Activated CD8-positive, alpha-beta memory T cell treated with anti-CD3 and anti-CD28 coated beads, Interleukin-2, amount 50 U/mL, for 24 hours (primary cell): Measurements from ENCODE around the gene CTNNA3.

Source experiments
- DNase-seq: peaks from one replicate; pipeline ENCODE4 v3.0.0-alpha.2; 2020; ENCODE audit errors: extremely low read depth

CTNNA3 gene

DNA sequence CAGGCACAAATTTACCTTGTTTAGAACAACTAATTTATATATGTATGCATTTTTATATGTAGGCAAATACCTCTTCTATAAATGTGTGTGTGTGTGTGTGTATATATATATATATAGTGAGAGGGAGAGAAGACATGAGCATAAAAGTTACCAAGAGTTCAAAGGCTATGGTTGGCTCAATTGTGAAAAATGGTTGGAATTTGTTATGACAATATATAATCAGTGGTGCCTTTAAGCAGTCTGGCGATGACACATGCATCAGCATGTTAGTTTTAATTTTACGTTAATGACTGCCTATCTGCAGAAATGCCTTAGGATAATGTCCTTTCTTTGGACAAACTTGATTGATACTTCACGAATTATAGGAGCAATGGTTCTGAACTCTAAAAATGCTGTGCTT is 1750.9 kb downstream of the CTNNA3 start:
- no peak for DNase-seq

DNA sequence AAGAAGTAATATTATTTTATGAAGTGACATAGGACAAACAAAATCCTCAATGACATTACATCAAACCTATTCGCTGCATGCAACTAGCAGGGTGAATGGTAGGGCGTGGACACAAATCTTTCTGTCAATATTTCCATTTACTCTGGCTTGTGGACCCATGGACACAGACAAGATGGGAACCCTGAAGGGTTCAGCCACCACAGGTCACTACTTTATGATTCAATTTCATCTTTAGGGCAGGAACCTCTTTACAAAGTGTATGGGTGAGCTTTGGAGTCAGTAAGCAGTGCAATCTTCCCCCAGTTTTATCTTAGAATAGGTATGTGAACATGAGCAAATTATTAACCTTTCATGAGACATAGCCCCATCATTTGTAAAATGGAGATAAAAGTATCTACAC is 1752.5 kb downstream of the CTNNA3 start:
- no peak for DNase-seq

DNA sequence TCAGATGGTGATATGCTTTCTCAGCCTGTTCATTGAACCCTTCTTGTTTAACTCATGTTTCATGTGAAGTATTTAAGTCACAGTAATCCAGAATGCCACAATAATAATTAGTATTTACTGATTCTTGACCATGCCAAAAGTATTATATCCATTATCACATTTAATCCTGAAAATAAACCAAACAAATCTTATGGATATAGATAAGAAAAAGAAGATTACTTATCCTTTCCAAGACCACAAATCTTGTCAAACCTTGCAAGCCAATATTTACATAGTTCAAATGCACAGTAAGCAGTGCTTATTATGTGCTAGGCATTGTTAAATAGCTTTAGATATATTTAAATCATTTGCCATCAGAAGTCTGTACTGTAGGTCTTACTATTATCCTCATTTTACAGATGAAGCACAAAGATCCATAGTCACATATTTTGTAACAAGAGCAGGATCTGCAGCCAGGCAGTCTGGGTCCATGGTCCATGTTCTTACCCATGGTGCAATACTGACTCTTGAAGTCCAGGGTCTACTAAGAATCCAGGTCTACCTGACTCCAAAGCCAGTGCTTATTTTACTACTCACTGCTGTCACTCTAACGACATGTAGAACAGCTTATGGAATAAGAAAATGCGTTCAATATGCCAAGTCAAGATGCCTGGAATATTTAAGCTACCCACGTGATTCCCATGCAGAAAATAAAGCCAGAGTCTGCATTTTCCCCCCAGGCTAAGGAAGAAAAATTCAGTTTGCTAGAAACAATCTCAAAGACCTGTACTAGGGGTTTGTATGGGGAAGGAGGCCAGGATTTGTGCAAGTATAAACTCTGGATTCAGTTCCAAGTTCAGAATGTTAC is 1755.0 kb downstream of the CTNNA3 start:
- DNase-seq = no peak

DNA sequence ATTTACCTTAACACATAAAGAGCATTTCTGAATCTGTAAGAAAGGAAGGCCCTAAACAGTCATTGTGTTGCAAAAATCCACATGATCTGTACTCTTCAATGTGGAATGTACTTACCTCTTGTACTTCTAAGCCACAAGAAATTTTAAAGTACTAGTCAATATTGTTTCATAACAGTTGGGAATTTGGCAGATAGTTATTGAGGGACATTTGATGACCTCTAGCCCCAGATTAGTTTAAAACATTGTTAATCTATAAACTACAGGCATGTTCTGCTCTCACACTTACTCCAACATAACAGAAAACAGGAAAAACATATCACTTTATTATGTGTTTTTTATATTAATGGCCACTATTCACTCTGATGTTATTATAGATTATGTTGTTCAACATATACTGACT is 1755.9 kb downstream of the CTNNA3 start:
- no peak for DNase-seq

DNA sequence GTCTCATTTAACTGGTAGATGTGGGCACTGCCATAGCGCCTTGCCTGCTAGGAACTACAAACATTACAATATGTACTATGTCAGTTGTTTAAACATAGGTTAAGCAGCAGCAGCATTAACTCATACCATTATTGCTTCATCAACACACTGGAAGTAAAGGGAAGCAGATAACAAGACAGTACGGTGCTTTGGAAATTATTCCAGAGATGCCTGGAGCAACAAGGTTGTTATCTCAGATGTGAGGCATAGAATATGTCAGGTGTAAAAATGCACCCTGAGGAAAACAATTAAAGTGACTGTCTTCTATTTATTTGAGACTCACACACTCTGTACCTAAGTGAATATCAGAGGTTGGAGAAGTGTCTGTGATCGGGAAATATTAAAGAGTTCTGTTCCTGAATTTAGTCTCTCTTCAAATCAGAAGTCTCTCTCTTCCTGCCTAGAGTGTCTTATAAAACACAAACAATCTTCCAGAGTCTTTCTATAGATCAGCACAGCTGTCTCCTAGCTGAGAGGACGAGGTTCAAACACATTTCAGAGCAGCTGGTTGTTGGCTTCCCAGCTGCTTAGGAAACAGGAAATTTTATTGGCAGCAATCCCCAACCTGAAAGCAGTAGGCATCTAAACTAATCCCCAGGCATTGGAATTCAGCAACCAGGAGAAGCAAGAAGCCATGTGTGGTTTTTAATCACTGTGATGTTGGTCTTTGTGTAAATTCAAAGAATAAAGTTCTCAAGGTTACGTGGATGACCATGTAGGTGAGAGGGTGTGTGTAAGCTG is 1764.5 kb downstream of the CTNNA3 start:
- no peak for DNase-seq

DNA sequence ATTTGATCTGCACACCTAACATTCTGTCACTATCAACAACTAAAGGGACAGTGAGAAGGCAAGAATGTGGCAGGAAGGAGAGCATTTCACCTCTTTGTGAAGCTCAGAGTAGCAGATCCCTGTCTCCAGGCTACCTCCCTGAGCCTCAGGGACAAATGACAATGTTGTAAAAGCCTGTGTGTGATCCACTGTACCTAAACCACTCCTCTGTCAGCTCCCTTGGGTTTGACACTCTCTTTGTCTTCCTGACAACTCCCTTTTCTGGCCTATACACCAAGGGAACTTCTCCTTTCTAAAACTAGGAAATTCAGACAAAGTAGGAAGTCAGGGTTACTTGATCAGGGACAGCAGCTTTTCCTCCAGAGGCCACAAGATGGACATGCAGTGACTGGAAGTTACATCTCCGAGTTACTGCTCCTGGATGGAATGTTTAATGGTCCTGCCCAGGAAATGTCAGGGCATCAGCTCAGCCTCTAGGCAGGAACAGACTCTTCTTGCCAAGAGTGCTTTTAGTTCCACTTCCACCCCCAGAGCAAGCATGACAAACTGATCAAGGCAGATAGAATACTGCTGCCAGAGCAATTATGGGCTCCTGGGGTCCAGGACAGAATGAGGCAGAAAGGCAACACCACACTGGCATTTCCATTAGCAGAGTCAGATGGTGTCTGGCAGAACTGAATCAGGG is 1784.7 kb downstream of the CTNNA3 start:
- DNase-seq = no peak

DNA sequence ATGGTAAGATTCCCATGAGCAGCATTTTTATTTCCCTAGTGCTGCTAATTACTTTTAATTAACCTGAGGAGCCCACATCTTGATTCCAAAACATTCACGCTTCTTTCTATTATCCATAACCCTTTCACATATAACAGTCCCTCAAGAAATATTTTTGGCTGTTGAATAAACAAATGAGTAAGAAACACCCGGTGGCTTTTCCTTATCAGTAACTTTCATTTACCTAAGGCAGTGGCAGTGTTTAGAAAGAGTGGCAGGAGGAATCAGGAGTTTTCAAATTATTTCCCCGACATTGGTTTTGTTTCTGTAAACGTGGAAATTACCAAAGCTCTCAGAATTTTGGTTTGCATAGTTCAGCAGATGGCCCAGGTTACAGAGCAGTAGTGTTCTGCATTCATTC is 1785.8 kb downstream of the CTNNA3 start:
- DNase-seq = no peak

DNA sequence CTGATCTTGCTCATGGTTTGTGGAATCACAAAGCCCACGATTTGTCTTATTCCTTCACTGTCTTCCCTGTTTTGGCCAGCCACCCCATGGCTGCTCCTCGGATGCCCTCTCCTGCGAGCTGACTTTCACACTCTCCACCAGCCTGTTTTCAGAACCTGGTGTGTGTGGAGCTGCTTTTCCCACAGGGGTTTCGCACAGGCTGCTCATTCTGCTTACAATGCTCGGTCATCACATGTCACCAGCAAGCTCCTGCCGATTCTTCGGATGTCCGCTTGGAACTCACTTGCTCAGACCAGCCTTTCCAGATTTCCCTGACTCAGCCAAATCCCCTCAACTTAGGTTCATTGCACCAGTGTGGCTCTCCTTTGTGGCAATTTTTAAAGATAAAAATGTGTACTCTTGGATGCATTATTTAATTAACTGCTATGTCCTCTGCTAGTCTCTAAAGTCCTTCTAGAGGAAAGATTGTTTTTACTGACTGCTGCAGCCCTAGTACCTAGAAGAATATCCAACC is 1788.7 kb downstream of the CTNNA3 start:
- no peak for DNase-seq

DNA sequence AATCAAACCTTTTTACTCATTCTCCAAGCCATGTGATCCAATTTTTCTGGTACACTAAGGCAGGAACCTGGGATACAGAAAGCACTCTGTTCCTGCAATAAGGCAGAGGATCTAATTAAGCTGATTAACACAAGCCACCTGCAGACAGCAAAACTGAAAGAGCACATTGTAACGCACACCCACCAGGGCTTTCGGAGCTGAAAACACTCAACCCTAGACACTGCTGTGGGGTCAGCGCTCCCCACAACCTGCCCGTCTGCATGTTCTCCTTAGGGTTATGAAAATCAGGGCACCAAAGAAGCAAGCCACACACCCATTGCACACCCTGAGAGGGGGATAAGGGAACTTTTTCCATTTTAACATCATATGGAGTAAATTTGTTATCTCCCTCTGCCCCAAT is 1792.4 kb downstream of the CTNNA3 start:
- DNase-seq = no peak

DNA sequence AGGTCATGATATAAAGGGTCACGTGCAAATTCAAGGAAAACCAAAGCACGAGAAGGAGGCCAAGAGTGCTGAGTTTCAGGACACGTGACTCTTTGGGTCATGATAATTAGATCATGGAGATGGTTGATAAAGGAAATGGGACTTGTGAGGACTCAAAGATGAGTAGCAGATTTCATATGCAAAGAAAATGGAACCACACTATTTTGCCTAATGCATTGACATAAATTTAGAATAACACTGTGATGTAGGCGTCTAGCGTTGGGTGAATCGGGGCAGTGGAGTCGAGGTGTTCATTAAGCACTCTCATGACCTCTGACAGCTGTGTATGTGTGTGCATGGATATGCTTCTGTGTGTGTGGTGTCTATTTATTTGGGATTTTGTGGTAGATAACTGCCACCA is 1795.7 kb downstream of the CTNNA3 start:
- no peak for DNase-seq

DNA sequence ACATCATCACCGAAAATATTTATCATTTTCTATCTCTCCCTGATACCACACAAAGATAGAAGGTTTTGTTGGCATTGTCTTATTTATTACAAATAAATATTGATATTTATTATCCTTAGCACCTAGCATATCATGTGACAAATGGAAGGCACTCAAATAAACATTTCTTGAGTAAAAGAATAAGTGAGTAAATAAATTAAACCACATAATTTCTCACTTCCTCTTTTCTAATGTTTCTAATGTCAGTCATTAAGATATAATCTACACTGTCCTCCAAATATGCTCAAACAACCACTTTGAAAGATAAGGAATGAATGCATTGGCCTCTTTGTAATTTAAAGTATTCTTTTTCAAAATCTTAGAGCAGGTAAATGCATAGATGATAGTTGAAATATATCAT is 1797.9 kb downstream of the CTNNA3 start:
- no peak for DNase-seq

DNA sequence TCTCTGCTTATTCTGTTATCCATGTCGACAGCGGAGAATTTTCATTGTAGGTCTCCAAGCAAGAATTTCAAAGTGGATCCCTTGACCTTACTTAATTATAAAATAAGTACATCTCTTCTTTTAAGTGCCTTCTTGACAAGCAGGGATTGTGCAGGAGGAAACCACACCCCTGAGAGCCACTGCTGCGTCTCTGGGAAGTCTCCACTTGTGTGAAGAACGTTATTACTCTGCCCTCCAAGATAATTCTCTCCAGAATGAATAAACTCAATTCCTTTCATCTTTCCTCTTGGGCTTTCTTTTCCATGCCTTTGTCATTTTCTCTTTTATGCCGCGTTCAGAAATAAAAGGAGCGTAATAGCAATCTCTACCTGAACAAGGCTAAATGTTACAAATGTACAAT is 1801.0 kb downstream of the CTNNA3 start:
- DNase-seq = no peak

DNA sequence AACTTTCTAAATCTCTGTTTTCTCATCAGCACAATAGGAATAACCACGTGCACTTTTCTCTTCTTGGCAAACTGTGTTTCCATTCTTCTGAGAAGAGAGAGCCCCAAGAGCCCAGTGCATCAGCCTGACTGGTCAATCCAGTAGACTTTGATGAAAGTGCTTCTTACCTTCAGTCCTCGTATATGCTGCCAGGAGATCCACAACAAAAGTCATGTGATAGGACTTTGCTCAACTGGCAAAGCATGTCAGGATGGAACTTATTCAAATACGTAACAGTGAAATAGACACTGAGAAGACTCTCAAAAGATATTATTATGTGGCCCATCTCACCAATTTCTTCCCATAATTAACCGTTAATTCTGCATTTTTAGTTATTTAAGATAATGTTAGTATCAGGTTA is 1801.6 kb downstream of the CTNNA3 start:
- no peak for DNase-seq

DNA sequence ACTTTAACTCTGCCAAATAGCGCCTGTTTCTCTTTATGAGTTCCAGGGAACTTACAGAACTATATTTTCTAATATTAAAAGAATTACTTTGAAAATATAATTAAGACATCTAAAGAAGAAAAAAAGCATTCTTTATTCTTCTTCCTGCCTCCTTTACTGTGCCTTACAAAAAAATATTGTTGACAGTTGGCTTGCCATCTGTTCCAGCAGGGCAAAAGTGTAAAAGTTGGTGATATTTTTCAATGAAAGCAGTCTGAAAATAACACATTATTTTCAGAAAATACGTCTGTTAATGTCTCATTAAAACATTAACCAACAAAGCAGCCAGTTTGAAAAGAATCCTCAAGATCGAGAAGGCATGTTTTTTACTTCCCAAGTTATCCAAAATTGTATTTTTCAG is 1802.3 kb downstream of the CTNNA3 start:
- DNase-seq = no peak

DNA sequence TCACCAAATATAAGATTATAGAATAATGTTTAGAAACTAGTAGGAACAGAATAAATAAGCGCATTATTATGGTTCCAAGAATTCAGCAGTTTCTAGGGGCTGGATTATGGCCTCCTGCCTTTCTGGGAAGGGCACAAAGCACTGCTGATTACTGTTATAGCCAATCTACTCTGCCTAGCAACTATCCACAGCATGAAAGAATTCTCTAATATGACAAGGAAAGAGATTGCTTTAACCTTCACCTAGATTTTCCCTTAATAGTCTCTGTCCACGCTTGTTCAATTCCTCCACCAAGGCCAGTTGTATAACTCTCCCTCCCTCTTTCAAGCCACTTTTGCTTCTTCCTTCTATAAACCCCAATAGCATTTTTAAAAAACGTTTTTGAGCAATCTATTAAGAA is 1803.7 kb downstream of the CTNNA3 start:
- DNase-seq = no peak

DNA sequence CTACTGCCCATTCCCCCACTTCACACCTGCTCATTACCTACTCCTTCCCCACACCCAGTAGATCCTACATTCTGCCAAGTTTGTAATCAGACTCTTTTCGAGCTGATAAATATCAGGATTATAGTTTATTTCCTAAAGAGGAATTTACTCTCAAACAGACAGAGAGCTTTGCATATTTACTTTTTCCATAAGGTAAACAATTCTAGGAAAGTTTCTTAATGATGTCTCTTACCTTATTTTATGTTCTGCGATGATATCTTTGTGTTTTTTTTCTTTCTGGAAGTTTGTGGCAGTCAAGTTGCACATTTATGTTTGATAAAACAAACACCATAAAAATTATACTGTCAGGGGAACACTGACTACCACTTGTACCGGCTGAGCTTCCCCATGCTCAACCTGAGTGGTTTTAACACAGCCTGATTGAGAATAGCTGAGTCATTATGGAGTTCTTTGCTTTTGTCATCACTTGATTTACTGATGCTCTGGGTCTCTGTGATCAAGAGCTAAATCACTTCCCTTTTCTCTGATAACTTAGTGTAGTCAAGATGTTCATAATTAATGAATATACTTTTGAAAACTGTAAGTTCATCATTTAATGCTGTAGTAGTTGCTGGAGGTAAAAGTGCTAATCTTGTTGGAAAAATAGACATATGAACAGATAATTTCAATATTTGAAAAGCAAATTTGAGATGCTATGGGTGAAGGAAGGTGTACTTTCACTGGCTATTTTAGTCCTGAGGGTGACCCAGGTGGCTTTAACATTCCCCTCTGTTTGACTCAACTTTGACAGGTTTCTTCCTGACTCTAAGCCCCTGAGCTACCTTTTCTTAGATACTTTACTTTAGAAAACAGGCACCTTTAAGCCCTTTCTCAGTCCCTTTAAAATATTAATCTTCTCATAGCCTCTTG is 1804.7 kb downstream of the CTNNA3 start:
- no peak for DNase-seq

DNA sequence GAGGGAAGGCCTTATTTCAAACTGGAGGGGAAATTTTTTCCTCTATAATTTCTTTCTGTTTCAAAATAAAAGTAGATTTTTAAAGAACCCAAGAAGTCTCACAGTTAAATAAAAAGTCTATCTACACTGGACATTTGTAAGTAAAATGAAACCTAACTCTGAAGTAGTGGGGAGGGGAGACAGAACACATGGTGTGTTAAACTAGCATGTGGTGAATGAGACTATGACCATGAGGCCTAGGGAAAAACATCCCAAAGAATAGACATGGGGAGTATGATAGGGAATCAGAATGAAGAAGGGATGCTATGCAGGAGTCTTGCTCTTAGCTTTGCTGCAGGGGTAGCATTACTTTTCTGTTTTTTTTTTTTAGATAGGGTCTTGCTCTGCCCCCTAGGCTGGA is 1831.5 kb downstream of the CTNNA3 start:
- DNase-seq = no peak

DNA sequence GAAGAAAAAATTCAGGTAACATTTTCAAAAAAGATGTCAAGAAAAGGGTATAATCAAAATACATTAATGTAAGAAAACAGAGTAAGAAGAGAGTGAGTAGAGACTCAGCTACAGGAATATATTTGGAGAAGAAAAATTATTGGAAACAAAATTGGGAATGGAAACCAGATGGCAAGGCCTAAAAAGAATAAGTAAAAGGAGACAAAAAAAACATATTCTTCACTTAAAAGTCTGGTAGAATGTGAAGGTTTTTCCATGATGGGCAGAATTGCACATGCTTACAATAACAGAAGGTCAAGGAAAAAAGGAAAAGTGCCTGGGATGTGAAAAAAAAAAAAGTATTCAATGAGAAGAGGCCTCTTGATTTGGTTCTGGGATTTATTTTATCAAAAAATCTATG is 1832.0 kb downstream of the CTNNA3 start:
- DNase-seq = no peak
